Posterior cingulate gyrus (tissue), 11 donors: Measurements from ENCODE around the gene PLPPR4.
A peak's percentile ranks its signal among the peaks of the same experiment; 100 is the strongest.
"Not testable (repeated sequence)": the region's sequence is repeated elsewhere in the genome, so short reads cannot be mapped to it uniquely, and the experiment has no call there.

Experiments
- DNase-seq, 10 donors: peaks; one replicate each; pipeline versions ENCODE4 v3.0.0 to v3.0.0-alpha.2; 2020 to 2021; ENCODE audit warnings: mixed read lengths in 3 of 10
- intact Hi-C: fragments of 100-400 bp; cut with DNase I; formaldehyde crosslinking; loops from one replicate; pipeline ENCODE4 v1.15.1; 2023

PLPPR4 gene

GRCh38 chr1:99264201-99265021 is at the start of gene PLPPR4:
PLPPR4 (plus strand) TSS chr1:99264492; CDS start chr1:99264594, 102 bp downstream.
- peak; percentile 47 to 96 (median 74) for DNase-seq
- intact Hi-C loops: no loop called here

- DNase-seq: no peak
- intact Hi-C loops: no loop called here
These were observed 47.3 kb upstream of the PLPPR4 start for GRCh38 chr1:99216956-99217355.

GRCh38 chr1:99217599-99217998 is 46.7 kb upstream of the PLPPR4 start:
- intact Hi-C loops: no loop called here
- DNase-seq: peak in 1 of 10 donors; percentile 83

- no peak for DNase-seq
- intact Hi-C loops: no loop called here
These were observed 45.7 kb upstream of the PLPPR4 start for GRCh38 chr1:99218572-99218971.

GRCh38 chr1:99218999-99219398 is 45.3 kb upstream of the PLPPR4 start:
- DNase-seq: no peak
- intact Hi-C loops: no loop called here

GRCh38 chr1:99227056-99227897 is 37.0 kb upstream of the PLPPR4 start:
- DNase-seq: no peak
- intact Hi-C loops: no loop called here

GRCh38 chr1:99228153-99228552 is 36.1 kb upstream of the PLPPR4 start:
- intact Hi-C loops: no loop called here
- DNase-seq: no peak

- intact Hi-C loops: no loop called here
These were observed 35.2 kb upstream of the PLPPR4 start for GRCh38 chr1:99229122-99229521.

GRCh38 chr1:99230695-99231094 is 33.6 kb upstream of the PLPPR4 start:
- intact Hi-C loops: no loop called here

More at GRCh38 chr1:99229122-99229521, 35.2 kb upstream of the PLPPR4 start:
- no peak for DNase-seq

GRCh38 chr1:99232172-99232571 is 32.1 kb upstream of the PLPPR4 start:
- intact Hi-C loops: no loop called here
- no peak for DNase-seq

More at GRCh38 chr1:99230695-99231094, 33.6 kb upstream of the PLPPR4 start:
- no peak for DNase-seq

- intact Hi-C loops: no loop called here
- DNase-seq: peak in 1 of 10 donors; percentile 10
These were observed 30.8 kb upstream of the PLPPR4 start for GRCh38 chr1:99233446-99233845.

- intact Hi-C loops: no loop called here
- DNase-seq: no peak
These were observed 27.5 kb upstream of the PLPPR4 start for GRCh38 chr1:99236756-99237155.

- DNase-seq: no peak
- intact Hi-C loops: no loop called here
These were observed 24.6 kb upstream of the PLPPR4 start for GRCh38 chr1:99239690-99240089.

- DNase-seq: no peak
- intact Hi-C loops: no loop called here
These were observed 23.7 kb upstream of the PLPPR4 start for GRCh38 chr1:99240621-99241020.

GRCh38 chr1:99246152-99246551 is 18.1 kb upstream of the PLPPR4 start:
- intact Hi-C loops: no loop called here

GRCh38 chr1:99247199-99247598 is 17.1 kb upstream of the PLPPR4 start:
- intact Hi-C loops: no loop called here

More at GRCh38 chr1:99246152-99246551, 18.1 kb upstream of the PLPPR4 start:
- no peak for DNase-seq

GRCh38 chr1:99250728-99251127 is 13.6 kb upstream of the PLPPR4 start:
- intact Hi-C loops: no loop called here
- DNase-seq: no peak

More at GRCh38 chr1:99247199-99247598, 17.1 kb upstream of the PLPPR4 start:
- DNase-seq: no peak

- DNase-seq: no peak
- intact Hi-C loops: no loop called here
These were observed 13.0 kb upstream of the PLPPR4 start for GRCh38 chr1:99251308-99251707.

GRCh38 chr1:99252630-99253029 is 11.7 kb upstream of the PLPPR4 start:
- no peak for DNase-seq
- intact Hi-C loops: no loop called here

GRCh38 chr1:99260402-99260801 is 3.9 kb upstream of the PLPPR4 start:
- intact Hi-C loops, DNase-seq: not testable (repeated sequence)

- DNase-seq: no peak
- intact Hi-C loops: no loop called here
These were observed 832 bp downstream of the PLPPR4 start for GRCh38 chr1:99265124-99265523.
